SU-DHL-6 (cell line): ENCODE results near the gene NRP2.

Experiments
- H2AFZ ChIP-seq: fragments of 200-600 bp; sonication (generic); 2 replicates; pipeline ENCODE4 v1.6.1; 2014; ENCODE audit warnings: low read depth, mild to moderate bottlenecking, moderate library complexity, mixed read lengths, antibody characterized with exemption, low read length; ENCODE audit not compliant: severe bottlenecking
- H3F3A ChIP-seq: fragments of 200-600 bp; shearing (Covaris generic); 2 replicates; pipeline ENCODE4 v1.6.0; 2016; ENCODE audit warnings: antibody characterized with exemption, mild to moderate bottlenecking; ENCODE audit not compliant: insufficient read depth
- H3K27ac ChIP-seq: fragments of 200-600 bp; sonication (generic); 2 replicates; pipeline ENCODE4 v1.5.1; 2016; ENCODE audit warnings: low read depth, mild to moderate bottlenecking, low read length, moderate library complexity, mixed read lengths
- H3K27me3 ChIP-seq: fragments of 200-600 bp; sonication (generic), shearing (Covaris generic); 2 replicates; pipeline ENCODE4 v1.6.0; 2014; ENCODE audit warnings: mild to moderate bottlenecking, low read length
- H3K36me3 ChIP-seq: fragments of 200-600 bp; sonication (generic); 2 replicates; pipeline ENCODE4 v1.6.1; 2014; ENCODE audit warnings: mild to moderate bottlenecking, low read length, mixed read lengths
- H3K4me2 ChIP-seq: fragments of 300-600, 200-600 bp; shearing (Covaris generic), sonication (generic); 2 replicates; pipeline ENCODE4 v1.6.0; 2014; ENCODE audit warnings: low read length, low read depth, mild to moderate bottlenecking; ENCODE audit not compliant: poor library complexity, severe bottlenecking
- H3K4me3 ChIP-seq: fragments of 200-600 bp; sonication (generic); 2 replicates; pipeline ENCODE4 v1.5.1; 2014; ENCODE audit warnings: antibody characterized with exemption, low read length, mild to moderate bottlenecking, mixed read lengths; ENCODE audit not compliant: insufficient read depth, poor library complexity, severe bottlenecking
- H3K79me2 ChIP-seq: fragments of 200-600 bp; sonication (generic); 2 replicates; pipeline ENCODE4 v1.6.1; 2014; ENCODE audit warnings: mild to moderate bottlenecking, low read length, moderate library complexity; ENCODE audit not compliant: insufficient read depth
- H3K9ac ChIP-seq: fragments of 200-600 bp; sonication (generic); 2 replicates; pipeline ENCODE4 v1.7.0; 2014; ENCODE audit warnings: mild to moderate bottlenecking, low read length
- H3K9me2 ChIP-seq: fragments of 200-600 bp; sonication (generic); replicated peaks from 2 replicates; pipeline ENCODE4 v1.6.1; 2014; ENCODE audit warnings: low read length; ENCODE audit not compliant: insufficient read depth
- H3K9me3 ChIP-seq: fragments of 200-600 bp; sonication (generic); 2 replicates; pipeline ENCODE4 v1.6.1; 2014; ENCODE audit warnings: low read length, mixed read lengths; ENCODE audit not compliant: insufficient read depth
- H4K20me1 ChIP-seq: fragments of 200-600 bp; sonication (generic); 2 replicates; pipeline ENCODE4 v1.6.1; 2014; ENCODE audit warnings: low read depth, mild to moderate bottlenecking, antibody characterized with exemption, low read length, moderate library complexity, mixed read lengths
- EZH2phosphoT487 ChIP-seq: fragments of 200-600 bp; sonication (generic), shearing (Covaris generic); conservative IDR thresholded peaks from 2 replicates; pipeline ENCODE4 v1.6.1; 2018; ENCODE audit warnings: mild to moderate bottlenecking, antibody characterized with exemption, low read length, moderate library complexity, mixed read lengths
- TF ChIP-seq, protein P1 (sequence below): fragments of 200-600 bp; sonication (generic); IDR thresholded peaks from one replicate; pipeline ENCODE4 v1.5.1; 2017; ENCODE audit warnings: antibody characterized with exemption, mild to moderate bottlenecking, low read length, moderate library complexity; ENCODE audit not compliant: insufficient read depth, poor library complexity, severe bottlenecking

Gene NRP2

GRCh38 chr2:205757271-205757670 is 75.0 kb downstream of the NRP2 start:
- H3K27me3 ChIP-seq = no peaks in the 10 kb centered on the region
- H3K9me2 ChIP-seq = no peaks in the 10 kb centered on the region
- H4K20me1 ChIP-seq = no peaks in the 10 kb centered on the region
- H3K79me2 ChIP-seq = no peaks in the 10 kb centered on the region
- H3K4me2 ChIP-seq = no peak overlapping the region
- no peak overlapping the region for H3K9ac ChIP-seq
- no peak overlapping the region for H2AFZ ChIP-seq
- TF ChIP-seq, protein P1, sequence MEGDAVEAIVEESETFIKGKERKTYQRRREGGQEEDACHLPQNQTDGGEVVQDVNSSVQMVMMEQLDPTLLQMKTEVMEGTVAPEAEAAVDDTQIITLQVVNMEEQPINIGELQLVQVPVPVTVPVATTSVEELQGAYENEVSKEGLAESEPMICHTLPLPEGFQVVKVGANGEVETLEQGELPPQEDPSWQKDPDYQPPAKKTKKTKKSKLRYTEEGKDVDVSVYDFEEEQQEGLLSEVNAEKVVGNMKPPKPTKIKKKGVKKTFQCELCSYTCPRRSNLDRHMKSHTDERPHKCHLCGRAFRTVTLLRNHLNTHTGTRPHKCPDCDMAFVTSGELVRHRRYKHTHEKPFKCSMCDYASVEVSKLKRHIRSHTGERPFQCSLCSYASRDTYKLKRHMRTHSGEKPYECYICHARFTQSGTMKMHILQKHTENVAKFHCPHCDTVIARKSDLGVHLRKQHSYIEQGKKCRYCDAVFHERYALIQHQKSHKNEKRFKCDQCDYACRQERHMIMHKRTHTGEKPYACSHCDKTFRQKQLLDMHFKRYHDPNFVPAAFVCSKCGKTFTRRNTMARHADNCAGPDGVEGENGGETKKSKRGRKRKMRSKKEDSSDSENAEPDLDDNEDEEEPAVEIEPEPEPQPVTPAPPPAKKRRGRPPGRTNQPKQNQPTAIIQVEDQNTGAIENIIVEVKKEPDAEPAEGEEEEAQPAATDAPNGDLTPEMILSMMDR = no peak
- no peak for TF ChIP-seq EZH2phosphoT487
- H3K27ac ChIP-seq = no peak overlapping the region
- no peaks in the 10 kb centered on the region for H3K9me3 ChIP-seq
- no peaks in the 10 kb centered on the region for H3F3A ChIP-seq
- no peak overlapping the region for H3K4me3 ChIP-seq
- H3K36me3 ChIP-seq = no peaks in the 10 kb centered on the region

DNA sequence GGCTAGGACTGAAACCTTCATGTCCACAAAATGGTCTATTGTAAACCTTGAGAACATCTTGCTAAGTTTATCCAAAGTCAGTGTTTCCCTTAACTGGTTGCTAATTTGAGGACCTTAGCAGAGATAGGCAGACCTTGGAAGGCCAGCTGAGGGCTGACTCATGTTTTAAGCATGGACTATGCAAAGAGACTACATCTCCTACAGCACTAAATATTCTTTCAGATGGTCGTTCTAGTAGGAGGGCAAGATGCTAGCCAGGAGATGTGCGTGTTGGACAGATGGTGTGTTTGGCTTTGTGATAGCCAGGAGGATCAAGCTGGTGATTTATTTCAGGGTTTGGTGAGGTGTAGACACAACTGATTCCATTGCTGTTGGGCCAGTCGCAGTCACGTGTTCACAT is 75.8 kb downstream of the NRP2 start:
- Histone ChIP-seq H3K9me3 (no peaks in the 10 kb centered on the region), H2AFZ (no peak overlapping the region), H3K4me2 (no peak overlapping the region), H3F3A (no peaks in the 10 kb centered on the region), H3K4me3 (no peak overlapping the region), H3K36me3 (no peaks in the 10 kb centered on the region), H4K20me1 (no peaks in the 10 kb centered on the region), H3K9ac (no peak overlapping the region), H3K27ac (no peak overlapping the region), H3K79me2 (no peaks in the 10 kb centered on the region), H3K9me2 (no peaks in the 10 kb centered on the region), H3K27me3 (no peaks in the 10 kb centered on the region)
- TF ChIP-seq, protein P1 = no peak
- TF ChIP-seq EZH2phosphoT487 = no peak

- no peak overlapping the region for H2AFZ ChIP-seq
- no peaks in the 10 kb centered on the region for H3K36me3 ChIP-seq
- no peak overlapping the region for H3K4me3 ChIP-seq
- no peaks in the 10 kb centered on the region for H3F3A ChIP-seq
- no peak overlapping the region for H3K9ac ChIP-seq
- no peaks in the 10 kb centered on the region for H3K9me2 ChIP-seq
- no peaks in the 10 kb centered on the region for H3K79me2 ChIP-seq
- no peak for TF ChIP-seq EZH2phosphoT487
- TF ChIP-seq, protein P1 = no peak
- H3K27me3 ChIP-seq = no peaks in the 10 kb centered on the region
- H3K27ac ChIP-seq = no peak overlapping the region
- no peaks in the 10 kb centered on the region for H3K9me3 ChIP-seq
- H3K4me2 ChIP-seq = no peak overlapping the region
- H4K20me1 ChIP-seq = no peaks in the 10 kb centered on the region
Measured at GRCh38 chr2:205758500-205758899, 76.2 kb downstream of the NRP2 start.
